Hypothalamus (tissue), 51 donors: ENCODE measurements around the gene KLC1.
"Not testable (repeated sequence)": the region's sequence is repeated elsewhere in the genome, so short reads cannot be mapped to it uniquely, and the experiment has no call there.

Experiments used
- DNase-seq, 51 donors: peaks; one replicate each; lab custom pipeline; 2025; lab: John Stamatoyannopoulos, UW

The KLC1 gene

DNA sequence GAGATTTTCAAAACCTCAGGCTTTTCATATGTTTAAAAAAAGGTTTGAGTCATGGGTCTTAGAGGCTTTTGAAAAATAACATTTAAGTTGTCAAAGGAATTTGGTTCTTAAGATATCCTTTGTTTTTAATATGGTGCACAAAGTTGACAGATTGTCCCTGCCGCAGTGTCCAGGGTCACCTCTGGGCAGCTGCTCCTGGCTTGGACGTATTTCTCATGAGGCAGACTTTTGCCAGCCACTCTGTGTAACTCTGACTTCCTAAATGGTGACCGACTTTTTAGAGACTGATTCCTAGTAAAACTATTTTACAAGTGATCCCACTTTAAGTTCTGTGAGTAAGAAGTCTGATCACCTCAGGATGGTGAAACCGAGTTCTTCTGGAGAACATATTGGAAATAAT is 58.7 kb downstream of the KLC1 start:
- no peak for DNase-seq

DNA sequence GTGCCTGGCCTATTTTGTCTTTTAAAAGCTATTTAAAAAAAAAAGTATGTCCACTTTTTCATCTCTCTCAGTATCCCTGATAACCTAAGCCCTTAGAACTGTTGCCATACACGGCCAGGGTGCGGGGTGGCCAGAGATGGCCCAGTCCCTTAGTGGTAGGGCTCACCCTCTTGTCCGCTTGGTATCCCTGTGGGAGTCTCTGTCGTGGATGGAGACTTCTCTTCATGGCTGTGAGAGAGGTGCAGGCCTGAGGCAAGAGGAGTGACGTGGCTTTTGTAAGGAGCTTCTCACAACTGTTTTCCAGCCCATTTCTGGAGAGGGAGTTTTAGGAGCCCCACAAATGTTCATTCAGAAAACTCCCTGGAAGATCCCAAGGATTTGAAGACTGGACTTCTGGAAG is 59.4 kb downstream of the KLC1 start:
- DNase-seq: no peak

DNA sequence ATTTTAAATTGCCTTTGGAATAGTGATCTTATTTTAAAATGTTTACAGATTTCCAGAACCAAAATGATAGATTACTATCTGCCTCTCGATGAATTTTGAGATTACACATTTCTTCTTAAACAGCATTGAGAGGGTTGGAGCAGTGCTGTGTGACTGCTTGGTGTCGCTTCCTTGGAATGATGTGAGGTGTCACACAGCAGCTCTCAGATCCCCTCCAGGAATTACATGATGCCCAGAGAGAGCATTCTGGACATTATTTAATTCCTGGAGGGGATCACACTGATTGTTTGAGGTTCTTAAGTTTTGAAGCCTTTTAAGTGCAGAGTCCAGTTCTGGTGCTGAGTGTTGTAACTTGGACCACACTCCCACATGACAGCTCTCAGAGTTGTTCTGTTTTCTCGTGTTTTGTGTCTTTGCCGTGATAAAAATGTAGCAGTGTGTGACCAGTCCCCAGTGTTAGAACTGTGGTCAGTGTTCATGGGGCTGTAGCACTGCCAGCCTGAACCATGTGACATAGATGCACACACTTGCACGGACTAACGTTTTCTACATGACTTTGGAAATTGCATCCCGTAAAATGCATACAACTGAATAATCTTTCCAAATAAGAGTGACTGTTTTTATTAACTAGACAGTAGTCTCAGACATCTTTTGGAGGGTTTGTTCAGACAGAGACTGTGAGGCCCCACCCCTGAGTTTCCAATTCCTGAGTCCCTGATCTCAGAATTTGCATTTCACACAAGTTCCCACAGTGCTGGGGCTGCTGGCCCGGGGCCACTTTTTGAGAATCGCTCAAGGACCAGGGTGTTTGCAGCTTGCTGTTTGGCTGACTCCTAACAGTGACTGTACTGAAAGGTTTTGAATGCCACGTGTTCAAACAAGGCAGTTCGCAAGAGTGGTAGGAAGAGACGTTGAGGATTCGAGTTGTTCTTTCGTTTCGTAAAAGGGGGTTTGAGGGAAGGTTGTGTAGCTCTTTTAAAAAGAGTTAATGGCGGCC is 60.2 kb downstream of the KLC1 start:
- DNase-seq: peak in 28 of 51 donors; percentile 11 to 72 (median 48)

DNA sequence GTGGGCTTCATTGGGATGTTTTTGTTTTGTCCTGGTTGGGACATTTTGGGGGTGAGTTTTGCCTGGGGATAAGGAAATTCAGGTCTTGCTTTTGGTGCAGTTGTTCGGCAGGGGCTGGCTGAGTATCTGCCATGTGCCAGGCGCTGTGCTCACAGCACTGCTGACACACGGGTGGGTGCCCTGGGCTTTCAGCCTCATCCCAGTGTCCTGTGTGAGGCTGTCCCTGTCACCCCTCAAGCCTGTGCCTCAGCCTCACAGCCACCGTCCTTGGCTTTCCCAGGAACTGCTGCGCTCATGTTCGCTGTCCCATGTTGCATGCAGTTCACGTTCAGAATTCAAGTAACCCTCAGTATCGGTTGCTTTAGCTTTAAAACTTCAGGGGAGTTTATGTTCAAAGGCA is 61.3 kb downstream of the KLC1 start:
- no peak for DNase-seq

DNA sequence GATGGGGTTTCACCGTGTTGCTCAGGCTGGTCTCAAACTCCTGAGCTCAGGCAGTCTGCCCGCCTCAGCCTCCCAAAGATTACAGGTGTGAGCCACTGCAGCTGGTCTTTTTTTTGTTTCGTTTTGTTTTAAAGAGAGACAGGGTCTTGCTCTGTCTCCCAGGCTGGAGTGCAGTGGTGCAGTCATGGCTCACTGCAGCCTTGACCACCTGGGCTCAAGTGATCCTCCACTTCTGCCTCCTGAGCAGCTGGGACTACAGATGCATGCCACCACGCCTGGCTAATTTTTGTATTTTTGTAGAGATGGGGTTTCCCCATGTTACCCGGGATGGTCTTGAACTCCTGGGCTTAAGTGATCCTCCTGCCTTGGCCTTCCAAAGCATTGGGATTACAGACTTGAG is 62.6 kb downstream of the KLC1 start:
- not testable (repeated sequence) for DNase-seq

DNA sequence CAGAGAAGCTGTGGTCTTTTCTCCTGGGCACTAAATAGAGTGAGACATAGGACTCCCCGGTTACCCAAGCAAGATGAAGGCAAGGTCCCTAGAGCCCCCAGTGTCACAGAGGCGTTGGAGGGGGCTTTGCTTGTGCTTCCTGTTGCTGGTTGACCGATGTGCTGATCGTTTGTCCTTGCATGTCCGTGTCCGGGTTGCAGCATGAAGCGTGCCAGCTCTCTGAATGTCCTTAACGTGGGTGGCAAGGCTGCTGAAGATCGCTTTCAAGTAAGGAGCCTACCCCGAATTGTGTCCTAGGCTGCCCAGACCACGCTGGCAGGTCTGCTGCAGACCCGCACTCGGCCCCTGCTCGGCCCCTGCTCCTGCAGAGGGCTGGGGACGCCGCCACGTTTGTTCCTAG is 63.1 kb downstream of the KLC1 start:
- no peak for DNase-seq

DNA sequence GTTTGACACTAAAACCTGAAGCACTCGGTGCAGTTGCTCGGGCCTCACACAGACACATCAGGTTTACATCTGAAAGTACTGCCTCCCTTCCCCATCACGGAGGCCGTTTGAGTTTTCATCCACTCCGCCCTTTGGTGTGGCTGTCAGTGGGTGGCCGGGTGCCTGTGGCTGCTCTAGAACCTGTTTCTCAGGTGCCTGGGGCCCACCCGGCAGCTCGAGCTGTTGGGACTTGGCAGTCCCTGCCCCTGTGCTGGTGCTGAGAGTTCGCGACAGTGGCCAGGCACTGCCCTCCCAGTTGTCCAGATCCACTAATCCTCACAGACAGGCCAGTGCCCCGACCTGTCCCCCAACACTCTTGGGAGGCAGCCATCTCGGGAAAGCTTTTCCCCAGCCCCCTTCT is 63.9 kb downstream of the KLC1 start:
- DNase-seq: no peak

DNA sequence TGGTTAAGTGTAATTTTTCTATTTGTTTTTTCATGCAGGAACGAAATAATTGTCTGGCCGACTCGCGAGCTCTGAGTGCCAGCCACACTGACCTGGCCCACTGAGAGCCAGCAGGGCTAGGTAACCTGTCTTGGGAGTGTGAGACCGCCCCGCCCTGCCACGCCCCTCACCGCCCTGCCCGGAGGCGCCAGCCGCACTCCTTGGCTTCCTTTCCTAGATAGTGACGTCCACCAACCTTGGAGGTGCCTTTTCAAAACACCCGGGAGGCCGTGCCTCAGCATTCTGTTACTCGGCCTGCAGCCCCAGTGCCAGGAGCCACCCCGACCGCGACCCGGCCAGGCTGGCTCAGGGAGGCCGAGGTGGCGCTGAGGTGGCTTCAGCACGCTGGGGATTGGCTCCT is 64.5 kb downstream of the KLC1 start:
- DNase-seq: no peak

DNA sequence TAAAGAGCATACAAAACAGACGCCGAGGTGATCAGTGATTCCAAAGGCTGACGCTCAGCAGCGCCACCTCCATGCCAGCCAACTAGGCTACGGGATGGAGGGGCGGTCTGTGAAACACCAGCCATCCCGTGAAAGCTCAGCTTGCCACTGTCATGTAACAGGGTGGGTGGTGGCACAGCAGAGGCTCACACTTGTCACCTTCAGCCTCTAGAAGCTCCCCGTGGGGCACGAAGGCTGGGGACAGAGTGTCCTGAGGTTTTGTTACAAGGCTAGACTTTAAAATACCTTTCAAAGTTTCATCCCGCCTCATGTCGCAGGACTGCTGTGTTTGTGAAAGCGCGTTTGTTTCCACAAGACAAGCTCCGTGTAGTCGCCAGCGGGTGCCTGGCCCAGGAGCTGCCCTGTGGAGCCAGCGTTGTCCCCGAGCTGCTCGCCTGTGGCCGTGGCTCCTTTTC is 65.6 kb downstream of the KLC1 start:
- peak in 1 of 51 donors; percentile 49 for DNase-seq

DNA sequence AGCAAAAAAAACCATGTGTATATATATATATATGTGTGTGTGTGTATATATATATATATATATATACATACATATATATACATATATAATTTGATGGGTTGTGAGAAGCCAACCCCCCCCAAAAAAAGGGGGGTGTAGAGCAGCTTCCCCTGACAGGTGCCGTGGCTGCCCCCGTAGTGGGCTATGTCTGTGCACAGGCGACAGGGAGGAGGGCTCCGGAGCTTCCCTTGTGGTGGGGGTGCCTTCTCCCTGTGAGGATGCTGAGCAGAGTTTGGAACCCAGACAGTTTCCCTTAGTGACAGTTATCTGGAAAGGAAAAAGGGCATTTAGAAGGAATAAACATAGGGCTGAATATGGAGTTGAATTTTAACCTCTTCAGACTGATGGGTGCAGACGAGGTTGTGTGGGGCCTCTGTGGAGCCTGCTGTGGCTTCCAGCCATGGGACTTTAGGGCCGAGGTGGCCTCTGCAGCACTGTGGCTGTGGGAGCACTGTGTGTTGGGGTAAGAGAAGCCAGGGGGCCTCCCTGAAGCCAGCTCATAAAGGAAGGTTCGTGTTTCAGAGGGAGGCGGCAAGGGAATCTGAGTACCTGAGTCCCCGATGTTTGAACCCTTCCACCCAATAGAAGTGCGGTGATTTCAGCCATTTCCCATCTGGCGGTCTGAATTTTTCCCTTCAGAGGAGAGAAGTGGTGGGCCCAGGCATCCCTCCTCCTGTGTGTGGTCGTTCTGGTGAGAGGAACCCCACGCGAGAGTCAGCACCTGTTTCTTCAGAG is 66.5 kb downstream of the KLC1 start:
- DNase-seq: no peak

DNA sequence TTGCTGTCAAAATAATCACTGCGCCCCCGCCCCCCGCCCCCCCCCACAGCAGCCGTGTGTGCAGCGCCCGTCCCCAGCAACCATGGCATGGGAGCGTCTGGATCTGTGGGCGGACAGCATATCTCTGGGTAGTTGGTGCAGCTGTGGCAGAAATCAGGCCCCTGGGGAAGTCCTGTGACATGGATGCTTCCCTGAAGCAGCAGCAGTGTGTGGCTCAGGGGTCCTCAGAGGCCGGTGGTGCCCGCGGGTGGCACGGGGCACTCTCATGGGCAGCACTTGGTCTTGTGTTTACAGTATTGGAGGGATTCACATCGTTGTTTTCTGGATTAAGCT is 67.0 kb downstream of the KLC1 start:
- DNase-seq: no peak

DNA sequence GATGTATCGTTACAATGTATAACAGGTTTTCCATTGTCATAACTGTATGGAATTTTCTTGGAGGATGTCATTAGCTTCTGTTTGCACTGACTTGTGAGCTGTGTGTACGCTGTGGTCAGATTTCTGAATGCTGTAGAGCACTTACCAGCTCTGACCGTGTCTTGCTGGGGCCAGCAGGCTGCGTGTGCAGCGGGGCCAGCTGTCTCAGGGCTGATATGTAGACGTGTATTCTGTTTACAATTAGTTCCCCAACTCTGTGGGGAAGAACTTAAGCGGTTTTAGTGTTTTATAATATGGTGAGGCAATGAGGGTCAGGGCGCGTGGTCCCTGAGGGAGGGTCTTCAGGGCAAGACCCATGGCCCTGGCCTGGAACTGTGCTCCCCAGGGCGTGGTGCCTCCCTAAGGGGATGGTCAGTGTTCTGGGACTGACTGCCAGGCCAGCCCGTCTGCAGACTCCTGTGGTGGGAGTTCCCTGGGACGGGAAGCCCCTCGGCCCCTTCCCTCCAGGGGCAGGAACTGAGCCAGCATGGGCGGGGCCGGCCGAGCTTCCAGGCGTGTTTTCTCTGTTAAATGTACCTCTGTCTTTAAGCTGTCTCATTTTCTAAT is 67.6 kb downstream of the KLC1 start:
- DNase-seq: no peak

DNA sequence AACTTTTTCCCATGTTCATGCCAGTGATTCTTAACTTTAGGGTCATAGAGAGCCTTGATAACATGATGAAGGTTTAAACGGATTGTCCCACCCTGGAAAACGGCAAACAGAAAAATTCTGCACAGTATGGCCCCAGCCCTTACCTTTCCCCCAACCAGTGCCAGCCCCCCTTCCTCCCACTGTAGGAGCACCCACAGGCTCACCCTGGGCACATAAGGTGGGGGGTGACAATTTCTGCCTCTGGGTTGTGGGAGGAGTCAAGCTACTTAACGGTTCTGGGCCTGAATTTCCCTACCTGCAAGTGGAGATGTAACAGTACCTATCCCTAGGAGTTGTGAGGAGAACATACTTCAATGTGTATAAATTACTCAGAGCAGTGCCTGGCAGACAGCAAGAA is 68.2 kb downstream of the KLC1 start:
- DNase-seq: no peak

DNA sequence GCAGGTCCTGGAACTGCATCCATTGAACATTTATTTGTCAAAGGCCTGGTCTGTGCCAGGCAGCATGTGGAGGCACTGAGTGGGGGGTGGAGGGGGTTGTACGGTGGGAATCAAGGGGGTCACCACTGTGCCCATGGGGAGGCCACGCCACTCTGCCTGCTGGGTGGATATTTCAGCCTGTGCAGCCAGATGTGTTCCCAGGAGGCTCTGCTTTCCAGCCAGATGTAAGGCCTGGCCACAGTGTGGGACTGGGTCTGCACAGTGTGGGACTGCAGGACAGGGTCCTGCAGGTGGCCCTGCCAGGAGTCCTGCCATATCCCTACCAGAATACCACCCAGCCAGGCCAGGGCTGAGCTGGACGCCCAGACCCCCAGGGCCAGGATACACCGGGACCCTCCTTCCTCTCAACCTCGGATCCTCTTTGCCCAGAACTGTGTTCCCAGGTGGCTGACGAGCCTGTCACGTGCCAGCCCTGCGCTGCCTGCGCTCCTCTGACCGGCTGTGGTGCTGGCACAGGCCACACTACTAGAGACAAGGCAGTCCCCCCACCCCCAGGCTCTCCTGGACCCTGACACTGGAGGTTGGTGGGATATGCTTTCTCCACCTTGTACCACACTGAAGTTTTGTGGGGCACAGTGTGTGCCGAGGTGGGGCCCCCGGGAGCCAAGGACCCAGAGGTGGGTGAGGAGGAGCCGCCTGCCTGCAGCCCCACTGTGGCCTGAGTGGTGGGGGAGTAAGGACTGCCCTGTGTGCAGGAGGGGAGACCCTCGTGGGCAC is 68.8 kb downstream of the KLC1 start:
- DNase-seq: no peak

DNA sequence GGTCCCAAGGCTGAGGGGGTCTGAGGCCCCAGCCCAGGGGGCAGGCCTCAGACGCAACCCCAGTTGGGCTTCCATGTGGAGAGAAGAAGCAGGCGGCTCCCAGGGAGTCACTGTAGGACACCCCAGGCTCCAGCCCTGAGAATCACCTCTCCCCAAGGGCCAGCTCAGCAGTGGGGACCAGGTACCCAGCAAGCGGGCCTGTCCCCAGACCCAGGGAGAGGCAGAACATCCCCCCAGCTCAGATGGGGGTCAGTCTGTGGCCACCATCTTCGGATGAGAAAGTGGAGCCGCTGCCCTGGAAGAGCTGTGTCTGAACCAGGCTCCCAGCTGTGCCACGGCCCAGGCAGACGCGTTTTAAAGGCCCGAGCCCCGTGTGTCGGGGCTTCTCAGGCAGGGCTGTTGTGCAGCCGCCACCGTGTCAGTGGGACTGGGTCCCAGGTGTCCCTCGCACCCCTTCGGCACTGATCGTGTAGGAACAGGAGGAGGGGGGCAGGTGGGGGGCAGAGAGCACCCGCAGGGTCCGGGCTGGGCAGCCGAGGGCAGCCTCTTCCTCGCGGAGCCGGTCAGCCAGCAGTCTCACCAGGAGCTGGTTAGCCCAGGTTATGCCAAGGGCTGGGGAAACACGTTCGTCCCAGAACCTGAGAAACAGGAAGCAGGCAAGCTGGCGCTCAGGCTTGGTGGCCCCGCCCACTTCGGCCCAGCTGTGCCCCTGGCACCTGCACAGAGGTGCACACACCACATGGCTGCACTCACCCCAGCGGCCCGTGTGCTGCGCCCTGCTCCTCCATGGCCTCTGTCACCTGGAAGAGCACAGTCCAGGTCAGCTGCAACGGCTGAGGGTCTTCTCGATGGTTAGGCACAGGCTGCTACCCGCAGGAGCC is 69.6 kb downstream of the KLC1 start:
- DNase-seq: no peak

DNA sequence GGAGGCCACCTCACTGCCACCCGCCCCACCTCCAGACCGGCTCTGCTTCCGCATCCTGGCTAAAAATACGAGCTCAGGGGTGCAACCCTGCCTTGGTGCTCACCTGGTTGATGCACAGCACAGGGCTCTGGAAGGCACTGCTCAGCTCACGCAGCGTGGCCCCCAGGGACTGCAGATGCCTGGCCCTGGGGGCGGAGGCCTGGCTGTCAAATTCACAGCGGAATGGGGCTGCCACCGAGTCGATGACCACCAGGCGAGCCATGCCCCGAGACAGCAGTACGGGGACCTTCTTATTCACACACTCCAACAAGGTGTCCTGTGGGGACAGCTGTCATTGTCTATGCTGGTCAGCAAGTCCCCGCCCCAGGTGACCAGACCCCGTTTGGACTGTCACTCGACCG is 70.2 kb downstream of the KLC1 start:
- no peak for DNase-seq

DNA sequence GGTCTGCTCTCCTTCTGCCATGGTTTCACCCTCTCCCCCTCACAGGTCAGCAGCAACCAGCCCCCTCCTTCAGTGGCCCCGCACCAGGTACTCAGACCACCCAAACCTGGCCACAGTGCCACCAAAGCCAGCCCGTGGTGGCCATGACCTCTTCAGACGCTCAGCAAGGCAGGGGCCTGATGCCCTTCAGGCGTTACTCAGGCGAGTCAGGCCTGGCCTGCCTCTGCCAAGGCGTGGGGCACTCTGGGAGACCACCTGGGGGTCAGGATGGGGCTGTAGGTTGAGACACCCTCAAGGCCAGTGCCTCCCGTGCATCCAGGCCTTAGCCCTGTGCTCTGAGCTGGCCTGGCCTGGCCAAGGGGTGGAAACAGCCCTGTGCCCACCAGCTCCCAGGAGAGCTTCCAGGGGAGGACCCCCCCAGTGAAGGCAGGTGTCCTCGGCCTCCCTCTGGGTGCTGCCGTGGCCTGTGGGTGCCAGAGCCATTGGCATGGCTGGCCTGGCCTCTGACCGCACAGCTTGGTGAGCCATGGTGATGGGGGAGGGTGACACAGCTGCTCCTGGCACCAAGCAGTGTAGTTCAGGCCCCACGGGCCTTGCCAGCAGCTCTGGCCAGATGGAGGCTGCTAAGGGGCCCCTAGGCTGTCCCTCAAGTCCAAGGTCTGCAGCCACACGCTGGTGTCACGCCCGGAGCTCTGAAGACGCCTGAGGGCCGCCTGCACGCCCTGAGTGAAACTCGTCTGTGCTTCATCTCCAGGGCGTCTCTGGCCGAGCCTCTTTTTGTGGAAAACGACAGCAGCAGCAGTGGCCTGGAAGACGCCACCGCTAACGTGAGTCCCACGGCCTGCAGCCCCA is 71.1 kb downstream of the KLC1 start:
- peak in 32 of 51 donors; percentile 26 to 82 (median 54) for DNase-seq

DNA sequence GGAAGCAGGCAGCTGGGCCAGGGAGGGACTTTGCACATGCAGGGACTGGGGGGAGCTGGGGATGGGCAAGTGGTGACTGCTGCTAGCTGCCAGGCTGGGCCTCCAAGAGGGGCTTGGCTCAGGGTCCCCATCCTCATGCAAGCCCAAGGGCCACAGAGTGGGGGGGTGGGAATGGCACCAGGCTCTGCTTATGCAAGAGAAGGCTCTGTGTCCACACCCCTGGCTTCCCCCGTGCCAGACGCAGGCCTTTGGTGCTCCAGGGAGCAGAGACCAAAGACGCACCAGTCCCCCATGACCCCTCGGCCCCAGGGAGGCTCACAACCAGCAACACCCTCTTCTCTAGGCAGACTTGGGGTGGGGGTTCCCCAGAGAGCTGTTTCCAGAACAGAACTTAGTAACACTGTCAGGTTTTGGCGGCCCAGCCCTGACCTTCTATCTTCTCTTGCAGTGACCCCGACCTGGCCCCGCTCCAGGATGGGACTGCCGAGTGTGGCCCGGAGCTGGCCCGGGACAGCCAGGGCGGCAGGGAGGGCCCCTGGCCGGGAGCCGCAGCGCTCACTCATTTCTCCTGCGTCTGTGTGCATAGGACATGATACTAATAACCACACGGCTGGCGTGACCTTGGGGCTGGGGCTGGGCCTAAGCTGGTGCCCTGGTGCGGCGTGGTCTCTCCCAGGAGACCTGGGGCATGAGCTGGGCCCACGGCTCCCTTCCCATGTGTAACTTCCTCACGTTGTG is 71.9 kb downstream of the KLC1 start:
- DNase-seq: no peak
